ENCODE results near the gene GABRA5.

Gene GABRA5

GRCh38 chr15:26934848-26935247 is 68.0 kb downstream of the GABRA5 start:
- DNase-seq, result no peak

GRCh38 chr15:26935322-26935721 is 68.5 kb downstream of the GABRA5 start:
- DNase-seq, result no peak

GRCh38 chr15:26936502-26936901 is 69.6 kb downstream of the GABRA5 start:
- no peak for DNase-seq

DNA sequence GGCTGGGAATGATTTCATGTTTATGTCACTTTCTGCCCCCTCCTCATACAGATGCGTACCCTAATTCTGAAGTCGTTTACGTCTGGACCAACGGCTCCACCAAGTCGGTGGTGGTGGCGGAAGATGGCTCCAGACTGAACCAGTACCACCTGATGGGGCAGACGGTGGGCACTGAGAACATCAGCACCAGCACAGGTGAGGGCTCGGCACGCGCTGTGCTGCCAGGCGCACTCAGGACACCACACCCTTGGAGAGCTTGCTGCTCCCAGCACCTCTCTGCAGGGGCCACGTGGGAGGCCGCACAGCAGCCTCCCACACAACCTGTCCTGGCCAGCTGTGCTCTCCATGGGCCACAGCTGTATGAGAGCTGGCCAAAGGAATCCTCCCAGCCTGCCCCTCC is 70.3 kb downstream of the GABRA5 start:
- no peak for DNase-seq

GRCh38 chr15:26939398-26939797 is 72.5 kb downstream of the GABRA5 start:
- DNase-seq, result no peak

DNA sequence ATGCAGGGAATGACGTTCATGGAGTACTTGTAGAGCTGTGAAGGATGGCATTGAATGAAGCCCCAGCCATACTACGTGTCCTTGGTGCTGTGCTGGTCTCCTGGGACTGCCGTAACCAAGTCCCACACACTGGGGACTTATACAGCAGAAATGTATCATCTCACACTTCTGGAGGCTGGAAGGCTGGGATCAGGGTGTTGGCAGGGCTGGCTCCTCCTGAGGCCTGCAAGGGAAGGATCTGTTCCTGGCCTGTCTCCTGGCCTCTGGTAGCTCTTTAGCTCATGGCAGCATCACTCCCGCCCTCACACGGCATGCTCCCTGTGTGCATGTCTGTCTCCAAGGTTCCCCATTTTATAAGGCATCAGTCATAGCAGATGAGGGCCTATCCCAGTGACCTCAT is 74.6 kb downstream of the GABRA5 start:
- DNase-seq, result no peak

- no peak for DNase-seq
Observed at GRCh38 chr15:26943866-26944265, 77.0 kb downstream of the GABRA5 start.

GRCh38 chr15:26945046-26945445 is 78.2 kb downstream of the GABRA5 start:
- DNase-seq, result no peak

GRCh38 chr15:26950001-26950400 is 83.1 kb downstream of the GABRA5 start:
- DNase-seq, result no peak

DNA sequence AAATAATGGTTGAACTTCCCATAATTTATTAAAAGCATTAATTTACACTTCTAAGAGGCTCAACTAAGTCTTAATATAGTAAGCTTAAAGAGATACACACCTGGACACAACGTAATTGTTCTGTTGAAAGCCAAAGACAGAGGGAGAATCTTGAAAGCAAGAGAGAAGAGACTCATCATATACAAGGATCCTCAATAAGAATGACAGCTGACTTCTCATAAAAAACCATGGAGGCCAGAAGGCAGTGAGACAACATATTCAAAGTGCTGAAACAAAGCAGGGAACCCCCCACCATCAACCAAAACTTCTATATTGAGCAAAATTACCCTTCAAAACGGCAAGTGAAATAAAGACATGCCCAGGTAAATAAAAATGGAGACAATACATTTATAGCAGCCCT is 87.5 kb downstream of the GABRA5 start:
- DNase-seq, result no peak

GRCh38 chr15:26967719-26968269 is 100.9 kb downstream of the GABRA5 start:
- no peak for DNase-seq

- DNase-seq, result no peak
Observed at GRCh38 chr15:26968806-26969205, 101.9 kb downstream of the GABRA5 start.

DNA sequence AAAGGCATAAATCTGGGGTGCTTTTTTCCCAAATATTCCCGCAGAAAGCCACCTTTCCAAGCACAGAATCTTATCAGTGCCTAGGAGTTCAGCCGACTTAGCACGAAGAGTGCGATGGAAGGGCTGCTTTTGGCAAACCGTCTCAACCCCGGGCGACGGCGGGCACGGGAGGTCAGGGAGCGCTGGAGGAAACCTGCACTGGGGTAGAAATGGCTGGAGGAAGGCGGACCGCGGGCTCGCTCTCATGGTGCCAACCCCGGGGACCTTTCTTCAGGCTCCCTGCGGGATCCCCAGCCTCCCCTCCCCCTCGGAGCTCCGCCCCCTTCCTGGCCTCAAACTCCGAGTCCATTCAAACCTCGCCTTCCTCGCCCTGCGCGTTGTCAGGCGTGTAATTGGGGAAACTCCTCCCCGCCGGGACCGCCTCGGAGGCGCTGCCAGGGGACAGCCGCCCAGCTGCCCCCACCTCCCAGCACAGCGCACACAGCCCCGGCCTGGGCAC is 103.9 kb downstream of the GABRA5 start, which contains the start of gene GABRG3:
Gene GABRG3 (plus strand): TSS at position 470 of the 499 bp plus-strand sequence.
- no peak for DNase-seq

GRCh38 chr15:26971271-26972018 is 104.6 kb downstream of the GABRA5 start:
- no peak for DNase-seq

- DNase-seq, result no peak
Observed at GRCh38 chr15:26972636-26973035, 105.8 kb downstream of the GABRA5 start.

DNA sequence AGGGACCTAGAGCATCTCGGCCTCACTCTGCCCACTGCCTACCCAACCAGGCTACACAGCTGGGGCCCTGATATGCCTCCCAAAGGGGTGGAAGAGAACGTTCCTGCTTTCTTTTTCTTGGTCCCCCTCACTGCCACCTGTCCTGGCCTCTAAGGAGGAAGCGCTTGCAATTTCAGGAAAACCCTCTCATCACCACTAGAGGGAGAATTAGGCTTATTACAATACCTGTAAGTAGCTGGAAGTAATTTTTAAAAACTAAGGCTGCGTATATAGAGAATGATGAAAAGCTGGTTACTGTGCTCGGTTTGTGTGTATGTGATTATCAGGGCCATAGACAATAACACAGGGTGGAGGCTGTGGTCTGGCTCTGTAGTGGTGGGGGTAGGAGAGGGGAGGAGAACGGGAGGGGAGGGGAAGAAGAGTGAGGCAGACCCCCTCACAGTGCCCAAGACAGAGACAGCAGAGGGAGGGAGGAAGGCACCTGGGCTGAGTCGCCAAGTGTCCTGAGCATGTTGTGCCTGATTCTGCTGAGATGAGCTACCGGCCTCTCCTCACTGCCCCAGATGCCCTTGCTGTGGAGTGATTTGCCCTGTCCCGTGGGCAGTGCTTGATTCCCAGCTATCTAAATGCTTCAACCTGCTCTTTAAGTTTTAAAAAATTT is 107.4 kb downstream of the GABRA5 start:
- no peak for DNase-seq

- DNase-seq, result no peak
Observed at GRCh38 chr15:26981492-26981891, 114.6 kb downstream of the GABRA5 start.

- DNase-seq, result no peak
Observed at GRCh38 chr15:26983822-26984221, 117.0 kb downstream of the GABRA5 start.

DNA sequence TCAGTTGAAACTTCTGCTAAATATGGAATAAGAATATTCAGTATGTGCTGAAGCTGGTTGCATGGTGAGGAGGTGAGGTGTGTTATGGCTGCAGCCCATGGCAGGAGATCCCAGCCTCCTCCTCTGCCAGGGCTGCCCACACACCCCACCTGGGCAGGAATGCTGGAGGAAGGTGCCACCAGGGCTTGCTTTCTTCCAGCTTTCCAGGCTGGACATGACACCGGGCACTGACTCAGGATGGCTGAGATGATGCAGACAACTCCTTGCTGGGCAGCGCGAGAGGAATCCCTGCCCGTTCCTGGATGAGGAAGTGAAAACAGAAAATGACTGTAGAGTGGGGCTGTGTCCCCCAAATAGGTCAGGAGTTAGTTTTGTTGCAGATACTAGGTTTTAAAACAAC is 118.2 kb downstream of the GABRA5 start:
- no peak for DNase-seq

DNA sequence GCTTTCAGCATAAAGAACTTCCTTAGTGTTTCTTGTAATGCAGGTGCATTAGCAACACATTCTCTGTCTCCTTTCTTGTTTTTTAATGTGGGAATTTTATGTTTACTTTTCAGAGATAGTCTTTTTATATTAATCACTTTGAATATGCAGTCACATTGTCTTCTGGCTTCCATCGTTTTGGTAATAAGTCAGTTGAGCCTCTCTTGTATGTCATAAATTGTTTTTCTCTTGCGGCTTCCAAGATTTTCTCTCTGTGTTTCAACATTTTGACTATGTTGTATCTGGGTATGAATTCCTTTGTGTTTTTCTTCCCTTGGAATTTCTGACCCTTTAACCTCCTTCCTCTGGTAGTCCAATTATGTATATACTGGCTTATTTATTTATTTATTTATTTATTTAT is 129.4 kb downstream of the GABRA5 start:
- no peak for DNase-seq

All from activated CD4-positive, CD25-positive, alpha-beta regulatory T cell (primary cell).